Heart left ventricle (tissue), 16 donors: Measurements from ENCODE around the gene FER1L5. TPM values are rescaled to one million over a fixed set of nuclear protein-coding genes. Genes with fewer than 3 reads are reported as not detected.

Experiments used
- ATAC-seq, 4 donors: fragments of 200-7000 bp; cut with Tn5 transposase; one replicate each; pipeline ENCODE4 v1.9.1; 2020 to 2022; ENCODE audit warnings: moderate library complexity in 4 of 4, mild to moderate bottlenecking in 3 of 4, moderate number of reproducible peaks in 1 of 4
- DNase-seq, 5 donors: peaks; one replicate each; pipeline ENCODE4 v3.0.0-alpha.2; 2020
- H3K27ac ChIP-seq, 12 donors: fragments of 200-600 bp; sonication (generic) in 4 of 12; one replicate each; pipeline versions ENCODE4 v1.5.0 to v1.8.0; 2016 to 2022; ENCODE audit warnings: mild to moderate bottlenecking in 2 of 12
- H3K27me3 ChIP-seq, 9 donors: fragments of 200-600 bp; sonication (generic) in 2 of 9; one replicate each; pipeline versions ENCODE4 v1.5.1 to v1.8.0; 2016 to 2022; ENCODE audit warnings: mild to moderate bottlenecking in 3 of 9
- H3K36me3 ChIP-seq, 9 donors: fragments of 200-600 bp; sonication (generic) in 2 of 9; one replicate each; pipeline versions ENCODE4 v1.5.0 to v1.8.0; 2018 to 2022; ENCODE audit warnings: mild to moderate bottlenecking in 2 of 9
- H3K4me1 ChIP-seq, 12 donors: fragments of 200-600 bp; sonication (generic) in 4 of 12; one replicate each; pipeline versions ENCODE4 v1.5.0 to v1.8.0; 2016 to 2022; ENCODE audit warnings: mild to moderate bottlenecking in 3 of 12
- H3K4me3 ChIP-seq, 12 donors: fragments of 200-600 bp; sonication (generic) in 4 of 12; one replicate each; pipeline versions ENCODE4 v1.5.0 to v1.8.0; 2017 to 2022; ENCODE audit warnings: mild to moderate bottlenecking in 9 of 12, moderate library complexity in 4 of 12
- H3K9me3 ChIP-seq, 12 donors: fragments of 200-600 bp; sonication (generic) in 4 of 12; one replicate each; pipeline versions ENCODE4 v1.5.0 to v1.8.0; 2016 to 2022; ENCODE audit warnings: mild to moderate bottlenecking in 1 of 12
- POLR2A ChIP-seq, 2 donors: fragments of 450-650 bp; IDR thresholded peaks; one replicate each; pipeline ENCODE4 v1.6.1; 2017; ENCODE audit warnings: antibody characterized with exemption in 2 of 2, mild to moderate bottlenecking in 2 of 2, moderate library complexity in 2 of 2
- WGBS, 4 donors: extraction: QIAGEN DNeasy Blood & Tissue Kit in 2 of 4; methylation state at CpG; one replicate each; pipeline versions ENCODE4 v1.1.5 to v1.1.7; 2013 to 2018; 5-methylcytosine and 5-hydroxymethylcytosine counted together
- intact Hi-C, 10 donors: fragments of 100-400 bp; cut with DNase I; formaldehyde crosslinking; loops; one replicate each; pipeline versions ENCODE4 v1.11.1 to v1.14.2; 2022
- polyA plus RNA-seq, 2 donors: library from polyadenylated mRNA; stranded (reverse); fragments of 200-250 nt; gene quantifications; one replicate each; pipeline ENCODE4 v1.2.3, GENCODE V29; 2013
- total RNA-seq, 9 donors: library from RNA; depleted of rRNA in 2 of 9; stranded (reverse); fragments of >200 nt in 2 of 9; fragmentation: NEBNext Ultra II Directional in 3 of 9; extraction: Animal tissue kit (Norgen Biotek cat#: 25700) in 3 of 9; gene quantifications; one replicate each; pipeline versions ENCODE4 v1.1.0 to v1.2.4, GENCODE V29; 2016 to 2023
- TF ChIP-seq, protein P1 (sequence below), 12 donors: fragments of 200-600 bp; sonication (generic) in 4 of 12; IDR thresholded peaks; one replicate each; pipeline versions ENCODE4 v1.5.0 to v1.8.0; 2018 to 2022; ENCODE audit warnings: antibody characterized with exemption in 12 of 12, mild to moderate bottlenecking in 5 of 12
- donor health status: ischemic (EF 13 %, LVEDD 7.1; RV severe dilation, severe dysfunction).
- donor health status: healthy with polysubstance abuse.
- donor health status: DM: no; HTN: yes; CAD: no.
- donor health status: DM: no; HTN: no; CAD: no.
- donor health status: ischemic (EF 25% LVEDD 6.9; RV normal size, moderate dysfunction).
- donor health status: ischemic (EF 25% LVEDD 5.7; RV mildly dilated, moderate dysfunction).
- donor health status: healthy.
- donor health status: DM: yes; HTN: yes; CAD: no.
- donor health status: ischemic (EF 35%, LVEDD 5.7; RV mildly dilated, moderate dysfunction).
- donor health status: nonischemic (EF 11% LVEDD 7.7; RV severe dilation, severe dysfunction).
- donor health status: DM: yes; HTN: yes; CAD: no.
- donor health status: PGD.
- donor health status: ischemic (EF 29% LVEDD 5.4; RV normal size, mild dysfunction).
- donor health status: nonischemic (EF 23%, LVEDD 6.1; RV moderate dilation, normal function).

FER1L5 gene
- total and polyA plus RNA-seq, 11 donors = 0.01 to 0.15 (median 0.07) TPM; not detected in 7

DNA sequence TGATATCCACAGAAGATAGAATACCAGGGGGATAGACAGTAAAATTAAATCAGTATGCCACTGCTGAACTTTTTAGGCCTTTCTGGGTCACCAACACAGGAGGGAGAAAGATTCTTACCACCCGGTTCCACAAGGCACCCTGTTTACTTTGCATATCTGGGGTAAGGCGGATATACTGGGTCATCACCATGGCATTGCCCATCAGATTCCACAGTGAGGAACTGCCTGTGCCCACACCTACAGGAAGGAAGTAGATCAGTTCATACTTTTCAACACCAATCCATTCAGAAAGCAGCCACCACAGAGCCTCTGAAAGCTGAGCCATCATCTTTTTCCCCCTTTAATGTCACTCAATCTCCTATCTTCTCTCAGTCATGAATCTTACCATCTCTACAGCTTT, 95.3 kb downstream of the FER1L5 start:
- TF ChIP-seq POLR2A (IDR thresholded peaks at IDR 0.05) = no peak
- TF ChIP-seq, protein P1, sequence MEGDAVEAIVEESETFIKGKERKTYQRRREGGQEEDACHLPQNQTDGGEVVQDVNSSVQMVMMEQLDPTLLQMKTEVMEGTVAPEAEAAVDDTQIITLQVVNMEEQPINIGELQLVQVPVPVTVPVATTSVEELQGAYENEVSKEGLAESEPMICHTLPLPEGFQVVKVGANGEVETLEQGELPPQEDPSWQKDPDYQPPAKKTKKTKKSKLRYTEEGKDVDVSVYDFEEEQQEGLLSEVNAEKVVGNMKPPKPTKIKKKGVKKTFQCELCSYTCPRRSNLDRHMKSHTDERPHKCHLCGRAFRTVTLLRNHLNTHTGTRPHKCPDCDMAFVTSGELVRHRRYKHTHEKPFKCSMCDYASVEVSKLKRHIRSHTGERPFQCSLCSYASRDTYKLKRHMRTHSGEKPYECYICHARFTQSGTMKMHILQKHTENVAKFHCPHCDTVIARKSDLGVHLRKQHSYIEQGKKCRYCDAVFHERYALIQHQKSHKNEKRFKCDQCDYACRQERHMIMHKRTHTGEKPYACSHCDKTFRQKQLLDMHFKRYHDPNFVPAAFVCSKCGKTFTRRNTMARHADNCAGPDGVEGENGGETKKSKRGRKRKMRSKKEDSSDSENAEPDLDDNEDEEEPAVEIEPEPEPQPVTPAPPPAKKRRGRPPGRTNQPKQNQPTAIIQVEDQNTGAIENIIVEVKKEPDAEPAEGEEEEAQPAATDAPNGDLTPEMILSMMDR (IDR thresholded peaks at IDR 0.05) = no peak
- WGBS, 4 donors = 58 to 82% (median 75%) methylated on average over 2 of the region's 2 CpGs
- intact Hi-C loops = loop anchor here in 9 of 10 donors (5.0 to 10.0 kb wide), 4 partner anchors 93 to 224 kb away; partner anchors contain the start of genes KANSL3 (in 6 of the 9) and FER1L5 (in 3 of the 9)
- H3K4me1 ChIP-seq = peaks cover 0 to 52% (median 37%) of the 10 kb centered on the region in 12 donors
- H3K27ac ChIP-seq = no peak overlapping the region
- peaks cover 0 to 43% (median 33%) of the 10 kb centered on the region in 9 donors for H3K36me3 ChIP-seq
- ATAC-seq = no peak
- no peak overlapping the region for H3K4me3 ChIP-seq
- H3K9me3 ChIP-seq = no peaks in the 10 kb centered on the region
- no peak for DNase-seq
- no peaks in the 10 kb centered on the region for H3K27me3 ChIP-seq

DNA sequence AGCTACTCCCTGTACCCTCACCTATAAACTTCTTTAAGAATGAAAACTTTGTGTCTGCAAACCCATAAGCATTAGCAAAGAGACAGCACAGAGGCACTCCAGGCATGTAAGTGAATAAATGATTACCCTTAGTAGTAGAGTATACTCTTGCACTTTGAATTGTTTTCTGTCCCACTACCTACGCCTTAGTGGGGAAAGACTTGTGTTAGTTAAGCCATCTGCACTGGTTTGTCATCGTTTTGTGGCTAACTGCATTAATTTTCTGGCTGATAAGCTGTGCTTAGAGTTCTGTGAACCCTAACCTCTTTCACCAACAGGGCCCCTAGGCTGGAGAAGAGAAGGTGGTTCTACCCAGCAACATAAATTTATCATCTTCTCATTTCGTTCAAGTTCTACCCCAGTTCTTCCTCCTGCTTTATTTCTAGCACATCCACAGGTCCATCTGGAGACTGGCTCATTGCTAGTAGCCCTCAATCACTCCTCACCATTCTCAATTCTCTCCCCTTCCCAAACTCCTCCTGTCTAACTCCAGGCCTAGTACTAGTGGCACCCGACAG, 96.6 kb downstream of the FER1L5 start:
- Histone ChIP-seq H3K4me1 (peaks cover 0 to 45% (median 33%) of the 10 kb centered on the region in 12 donors), H3K4me3 (peak overlapping the region; percentile 61 to 96 (median 79)), H3K9me3 (no peaks in the 10 kb centered on the region), H3K36me3 (peaks cover 0 to 30% (median 20%) of the 10 kb centered on the region in 9 donors), H3K27ac (peak overlapping the region in 10 of 12 donors; percentile 12 to 80 (median 75)), H3K27me3 (no peaks in the 10 kb centered on the region)
- ATAC-seq = no peak
- TF ChIP-seq POLR2A (IDR thresholded peaks at IDR 0.05) = no peak
- TF ChIP-seq, protein P1 (IDR thresholded peaks at IDR 0.05) = no peak
- intact Hi-C loops = loop anchor here in 9 of 10 donors (5.0 to 10.0 kb wide), 4 partner anchors 94 to 223 kb away; partner anchors contain the start of genes KANSL3 (in 6 of the 9) and FER1L5 (in 3 of the 9)
- 27 to 32% (median 28%) methylated on average over 4 of the region's 4 CpGs for WGBS, 4 donors
- DNase-seq = no peak

DNA sequence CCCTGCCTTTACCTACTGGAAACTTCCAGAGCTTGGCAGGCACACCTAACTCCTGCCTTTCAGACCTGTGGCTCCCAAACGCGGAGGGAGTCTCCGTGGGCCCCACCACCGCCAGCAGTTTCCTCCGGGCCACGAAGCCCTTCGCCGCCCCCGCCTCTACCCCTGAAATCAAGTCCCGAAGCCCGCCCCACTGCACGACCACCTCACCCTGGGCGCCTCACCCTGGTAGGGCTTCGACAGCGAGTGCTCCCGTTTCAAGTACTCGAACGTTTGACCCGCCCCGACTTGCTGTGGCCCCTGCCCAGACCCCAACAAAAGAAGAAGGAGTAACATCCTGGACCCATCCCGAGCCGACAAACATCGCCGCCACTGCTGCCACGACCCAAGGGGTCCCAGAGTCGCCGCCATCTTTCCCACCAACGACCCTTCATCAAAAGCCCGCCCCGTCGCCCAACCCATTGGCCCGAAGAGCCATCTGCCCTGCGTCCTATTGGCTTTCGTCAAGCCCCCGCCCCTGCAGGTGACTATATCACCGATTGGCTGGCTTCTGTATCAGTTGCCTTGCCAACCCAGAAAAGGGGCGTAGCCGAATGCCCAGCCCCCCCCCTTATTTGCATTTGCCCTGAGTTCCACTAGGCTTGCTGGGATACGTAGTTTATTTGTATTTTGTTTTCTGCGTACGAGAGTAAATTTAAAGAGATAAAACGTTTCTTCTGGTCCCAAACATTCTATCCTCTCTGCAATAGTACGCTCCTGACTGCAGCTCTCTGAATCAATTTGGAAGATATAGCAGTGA, 97.3 kb downstream of the FER1L5 start, which contains the start of gene LMAN2L:
Gene LMAN2L, minus strand, starts transcription at position 432 of the 796 bp plus-strand sequence. Its CDS starts 24 bp downstream, at position 408.
- H3K4me3 ChIP-seq = peak within 1 kb of the TSS; percentile 61 to 96 (median 79)
- DNase-seq = peak; percentile 97 to 99 (median 99)
- intact Hi-C loops = loop anchor here (1.0 to 10.0 kb wide), 7 partner anchors 20 to 225 kb away; partner anchors contain the start of genes KANSL3 (in 7 of the 10), FER1L5 (in 3 of the 10) and CNNM4 (in 2 of the 10)
- H3K9me3 ChIP-seq = no peaks in the 10 kb centered on the region
- H3K27me3 ChIP-seq = no peaks in the 10 kb centered on the region
- H3K27ac ChIP-seq = peak within 1 kb of the TSS in 11 of 12 donors; percentile 60 to 80 (median 75)
- 0 to 2% (median 1%) methylated on average over 43 of the region's 43 CpGs for WGBS, 4 donors
- H3K36me3 ChIP-seq = peaks cover 0 to 23% (median 16%) of the 10 kb centered on the region in 9 donors
- TF ChIP-seq, protein P1 (IDR thresholded peaks at IDR 0.05) = no peak
- TF ChIP-seq POLR2A (IDR thresholded peaks at IDR 0.05) = no peak
- ATAC-seq = peak; percentile 99 to 100 (median 99)
- H3K4me1 ChIP-seq = peaks cover 0 to 40% (median 26%) of the 10 kb centered on the region in 12 donors
